Type B pancreatic cell (in vitro differentiated cells): ENCODE data around the gene HPN. TPM values are rescaled to one million over a fixed set of nuclear protein-coding genes. Genes with fewer than 3 reads are reported as not detected.

Experiments
- DNase-seq: peaks from one replicate; pipeline ENCODE4 v3.0.0; 2021; ENCODE audit warnings: mixed read lengths; ENCODE audit not compliant: unreplicated experiment; ENCODE audit errors: extremely low spot score
- H3K27ac Mint-ChIP-seq: 2 replicates; pipeline ENCODE4 v1.8.0; 2021; ENCODE audit warnings: mild to moderate bottlenecking, mixed read lengths
- H3K27me3 Mint-ChIP-seq: 2 replicates; pipeline ENCODE4 v1.8.0; 2021; ENCODE audit warnings: mixed read lengths
- H3K36me3 Mint-ChIP-seq: 2 replicates; pipeline ENCODE4 v1.8.0; 2021; ENCODE audit warnings: mixed read lengths
- H3K4me1 Mint-ChIP-seq: one replicate; pipeline ENCODE4 v1.8.0; 2021; ENCODE audit warnings: mixed read lengths; ENCODE audit not compliant: unreplicated experiment
- H3K4me3 Mint-ChIP-seq: 2 replicates; pipeline ENCODE4 v1.8.0; 2021; ENCODE audit warnings: mild to moderate bottlenecking, mixed read lengths
- H3K9me3 Mint-ChIP-seq: 2 replicates; pipeline ENCODE4 v1.8.0; 2021; ENCODE audit warnings: mixed read lengths
- CTCF ChIP-seq: fragments of 200-600 bp; sonication (generic); conservative IDR thresholded peaks from 2 replicates; pipeline ENCODE4 v1.5.0; 2021; ENCODE audit warnings: antibody characterized with exemption, mild to moderate bottlenecking
- total RNA-seq: library from RNA; stranded (reverse); gene quantifications from 2 replicates; pipeline ENCODE4 v1.2.1, GENCODE V29; 2021; ENCODE audit warnings: low replicate concordance

The HPN gene
- total RNA-seq, 1 donor from 2014 or later: 15.1 TPM

- Mint-ChIP-seq H3K4me1 (no peaks in the 10 kb centered on the region), H3K27me3 (peaks cover 4% of the 10 kb centered on the region), H3K27ac (no peak overlapping the region), H3K9me3 (no peaks in the 10 kb centered on the region), H3K4me3 (no peak overlapping the region), H3K36me3 (no peaks in the 10 kb centered on the region)
- no peak for TF ChIP-seq CTCF
- no peak for DNase-seq
These were observed 12.3 kb downstream of the HPN start for GRCh38 chr19:35053667-35054293.

DNA sequence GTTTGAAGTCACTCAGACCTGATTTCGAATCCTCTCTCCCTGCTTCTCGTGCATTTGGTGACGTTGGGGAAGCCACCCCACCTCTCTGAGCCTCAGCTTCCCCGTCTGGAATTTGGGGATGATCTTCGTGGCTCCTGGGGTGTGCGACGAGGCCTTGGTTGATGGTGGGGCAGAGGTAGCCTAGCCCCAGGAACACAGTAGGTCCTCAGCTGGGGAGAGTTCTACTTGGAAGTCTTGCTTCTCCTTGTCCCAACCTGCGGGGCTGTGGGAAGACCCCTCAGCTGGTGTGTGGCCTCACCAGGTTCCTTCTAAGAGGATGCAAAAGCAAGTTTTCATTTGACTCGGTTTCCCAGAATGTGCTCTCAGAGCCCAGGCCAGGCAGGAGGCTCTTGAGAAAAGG, 13.1 kb downstream of the HPN start:
- H3K27ac Mint-ChIP-seq: no peak overlapping the region
- no peaks in the 10 kb centered on the region for H3K9me3 Mint-ChIP-seq
- TF ChIP-seq CTCF: no peak
- H3K4me1 Mint-ChIP-seq: no peaks in the 10 kb centered on the region
- no peak for DNase-seq
- peaks cover 4% of the 10 kb centered on the region for H3K27me3 Mint-ChIP-seq
- H3K4me3 Mint-ChIP-seq: no peak overlapping the region
- no peaks in the 10 kb centered on the region for H3K36me3 Mint-ChIP-seq

DNA sequence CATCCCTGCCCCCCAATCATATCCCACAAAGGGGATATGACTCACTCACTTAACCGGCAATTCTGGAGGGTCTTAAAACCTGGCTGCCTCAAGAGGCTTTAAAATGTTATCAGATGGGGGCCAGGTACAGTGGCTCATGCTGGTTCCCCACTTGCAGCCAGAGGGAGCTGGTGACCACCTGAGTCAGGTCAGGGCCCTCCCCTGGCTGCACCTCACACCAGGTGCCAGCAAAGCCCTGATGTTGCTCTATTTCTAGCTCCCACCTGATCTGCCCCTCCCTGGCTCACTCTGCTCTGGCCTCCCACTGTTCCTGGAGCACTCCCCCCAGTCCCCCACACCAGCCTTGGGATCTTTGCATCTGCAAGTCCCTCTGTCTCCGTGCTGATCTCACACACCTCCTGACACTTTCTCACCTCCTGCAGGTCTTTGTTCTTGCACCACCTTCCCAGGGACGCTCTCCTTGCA, 14.2 kb downstream of the HPN start:
- Mint-ChIP-seq H3K9me3 (no peaks in the 10 kb centered on the region), H3K4me1 (no peaks in the 10 kb centered on the region)
- no peak for DNase-seq

DNA sequence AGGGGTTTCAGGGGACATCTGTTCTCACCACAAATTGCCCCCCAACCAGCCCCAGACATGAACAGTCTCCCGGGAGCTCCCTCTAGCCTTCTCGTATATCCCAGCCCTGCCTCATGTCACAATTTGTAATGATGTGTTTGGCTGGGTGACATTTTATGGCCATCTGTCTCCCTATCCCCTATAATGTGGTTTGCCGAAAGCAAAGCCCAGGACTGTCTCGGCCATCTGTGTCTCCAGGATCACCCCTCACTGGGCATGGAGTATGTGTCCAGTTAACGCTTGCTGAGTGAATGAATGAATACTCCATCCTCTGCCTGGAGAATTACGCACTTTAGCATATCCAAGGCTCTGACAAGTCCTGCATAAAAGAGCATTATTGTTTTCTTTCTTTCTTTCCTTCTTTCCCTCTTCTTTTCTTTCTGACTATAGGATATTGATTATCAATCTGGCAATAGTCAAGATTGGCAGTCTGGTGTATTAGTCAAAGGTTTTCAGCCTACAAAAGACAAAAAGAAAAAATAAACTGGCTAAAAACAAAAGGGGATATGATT, 15.1 kb downstream of the HPN start:
- no peaks in the 10 kb centered on the region for H3K9me3 Mint-ChIP-seq
- H3K4me3 Mint-ChIP-seq: no peak overlapping the region
- peaks cover 4% of the 10 kb centered on the region for H3K27me3 Mint-ChIP-seq
- no peaks in the 10 kb centered on the region for H3K4me1 Mint-ChIP-seq
- no peak overlapping the region for H3K27ac Mint-ChIP-seq
- H3K36me3 Mint-ChIP-seq: no peaks in the 10 kb centered on the region
- TF ChIP-seq CTCF: no peak
- no peak for DNase-seq

More for the DNA sequence above, 14.2 kb downstream of the HPN start:
- Mint-ChIP-seq H3K36me3 (no peaks in the 10 kb centered on the region), H3K4me3 (no peak overlapping the region), H3K27me3 (peaks cover 4% of the 10 kb centered on the region), H3K27ac (no peak overlapping the region)
- peak; percentile 48 for TF ChIP-seq CTCF

DNA sequence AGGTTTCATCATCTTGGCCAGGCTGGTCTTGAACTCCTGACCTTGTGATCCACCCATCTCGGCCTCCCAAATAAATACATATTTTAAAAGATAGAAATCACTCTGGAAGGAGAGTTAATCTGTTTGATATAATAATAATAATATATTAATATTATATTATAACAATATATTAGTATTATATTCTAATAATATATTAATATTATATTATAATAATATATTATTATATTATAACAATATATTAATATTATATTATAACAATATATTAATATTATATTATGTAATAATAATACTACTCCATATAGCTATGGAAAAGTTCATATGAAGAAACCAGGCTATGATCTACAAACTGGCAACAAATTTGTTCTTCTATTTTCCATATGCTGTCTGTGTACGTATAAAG, 16.8 kb downstream of the HPN start:
- TF ChIP-seq CTCF: no peak
- DNase-seq: no peak
- H3K27me3 Mint-ChIP-seq: peaks cover 11% of the 10 kb centered on the region
- no peak overlapping the region for H3K4me3 Mint-ChIP-seq
- no peak overlapping the region for H3K27ac Mint-ChIP-seq
- no peaks in the 10 kb centered on the region for H3K36me3 Mint-ChIP-seq
- H3K9me3 Mint-ChIP-seq: no peaks in the 10 kb centered on the region
- no peaks in the 10 kb centered on the region for H3K4me1 Mint-ChIP-seq
